ENCODE results near the gene ADGRG6.

DNA sequence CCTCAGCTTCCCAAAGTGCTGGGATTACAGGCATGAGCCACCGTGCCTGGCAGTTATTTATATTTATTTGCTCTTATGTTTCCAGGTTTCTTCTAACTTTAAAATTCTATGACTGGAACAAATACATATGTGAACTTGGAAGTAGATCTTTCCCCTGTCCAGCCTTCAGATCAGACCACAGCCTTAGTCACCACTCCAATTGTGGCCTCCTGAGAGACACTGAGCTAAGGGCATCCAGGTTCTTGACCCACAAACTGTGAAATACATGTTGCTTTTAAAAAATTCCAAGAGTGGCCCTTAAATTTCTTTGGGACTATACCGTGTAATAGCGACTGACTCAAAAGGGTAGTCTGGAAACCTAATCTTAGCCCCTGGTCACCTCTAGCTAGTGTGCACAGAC, 1.5 kb upstream of the ADGRG6 start:
- TF ChIP-seq POLR2A (IDR thresholded peaks at IDR 0.05), result no peak
- no peak for TF ChIP-seq POLR2AphosphoS5 (IDR thresholded peaks at IDR 0.05)
- TF ChIP-seq, protein P1, sequence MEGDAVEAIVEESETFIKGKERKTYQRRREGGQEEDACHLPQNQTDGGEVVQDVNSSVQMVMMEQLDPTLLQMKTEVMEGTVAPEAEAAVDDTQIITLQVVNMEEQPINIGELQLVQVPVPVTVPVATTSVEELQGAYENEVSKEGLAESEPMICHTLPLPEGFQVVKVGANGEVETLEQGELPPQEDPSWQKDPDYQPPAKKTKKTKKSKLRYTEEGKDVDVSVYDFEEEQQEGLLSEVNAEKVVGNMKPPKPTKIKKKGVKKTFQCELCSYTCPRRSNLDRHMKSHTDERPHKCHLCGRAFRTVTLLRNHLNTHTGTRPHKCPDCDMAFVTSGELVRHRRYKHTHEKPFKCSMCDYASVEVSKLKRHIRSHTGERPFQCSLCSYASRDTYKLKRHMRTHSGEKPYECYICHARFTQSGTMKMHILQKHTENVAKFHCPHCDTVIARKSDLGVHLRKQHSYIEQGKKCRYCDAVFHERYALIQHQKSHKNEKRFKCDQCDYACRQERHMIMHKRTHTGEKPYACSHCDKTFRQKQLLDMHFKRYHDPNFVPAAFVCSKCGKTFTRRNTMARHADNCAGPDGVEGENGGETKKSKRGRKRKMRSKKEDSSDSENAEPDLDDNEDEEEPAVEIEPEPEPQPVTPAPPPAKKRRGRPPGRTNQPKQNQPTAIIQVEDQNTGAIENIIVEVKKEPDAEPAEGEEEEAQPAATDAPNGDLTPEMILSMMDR (IDR thresholded peaks at IDR 0.05), result no peak
